IMR-90 (cell line): Measurements from ENCODE around the gene SPTSSB. TPM values are rescaled to one million over a fixed set of nuclear protein-coding genes. Genes with fewer than 3 reads are reported as not detected.

Experiments
- ATAC-seq: fragments of 200-7000 bp; cut with Tn5 transposase; 2 replicates; pipeline ENCODE4 v1.9.1; 2020; ENCODE audit warnings: low read depth, mild to moderate bottlenecking, moderate library complexity
- BruUV-seq: library from RNA; stranded (reverse); fragments of 400-500 nt; replicated peaks from 2 replicates; lab custom pipeline; 2021; lab: Mats Ljungman, UMichigan
- CTCF ChIA-PET: fragments of 300-600 bp; formaldehyde crosslinking; extraction: SDS; loops from one replicate; lab custom pipeline; 2021; ENCODE audit warnings: antibody characterized with exemption; lab: Yijun Ruan, JAX
- POLR2A ChIA-PET: fragments of 300-600 bp; sonication (Branson Sonifier 250); formaldehyde crosslinking; loops from one replicate; lab custom pipeline; 2022; ENCODE audit warnings: antibody characterized with exemption; ENCODE audit not compliant: unreplicated experiment; lab: Charles Lee
- DNase-seq: peaks from one replicate; pipeline ENCODE4 v3.0.0; 2013
- H2AFZ ChIP-seq: replicated peaks from 2 replicates; pipeline ENCODE3; 2013; ENCODE audit warnings: low read length, mild to moderate bottlenecking; ENCODE audit not compliant: poor library complexity
- H2AK5ac ChIP-seq: 2 replicates; pipeline ENCODE4 v1.6.1; 2013; ENCODE audit warnings: low read depth, low read length, inconsistent platforms
- H2AK9ac ChIP-seq: replicated peaks from 2 replicates; pipeline ENCODE3; 2013; ENCODE audit warnings: mild to moderate bottlenecking, low read depth, low read length, moderate library complexity; ENCODE audit not compliant: poor library complexity
- H2BK120ac ChIP-seq: 2 replicates; pipeline ENCODE4 v1.6.1; 2013; ENCODE audit warnings: low read depth, low read length, inconsistent platforms
- H2BK15ac ChIP-seq: 3 replicates; pipeline ENCODE4 v1.6.1; 2013; ENCODE audit warnings: low read depth, low read length, inconsistent platforms
- H2BK20ac ChIP-seq: 2 replicates; pipeline ENCODE4 v1.6.1; 2013; ENCODE audit warnings: low read depth, mild to moderate bottlenecking, inconsistent platforms, low read length, moderate library complexity
- H2BK5ac ChIP-seq: 2 replicates; pipeline ENCODE4 v1.6.1; 2013; ENCODE audit warnings: mild to moderate bottlenecking, low read depth, low read length, inconsistent platforms; ENCODE audit not compliant: poor library complexity, severe bottlenecking
- H3K14ac ChIP-seq: replicated peaks from 2 replicates; pipeline ENCODE4 v1.6.1; 2013; ENCODE audit warnings: low read depth, low read length, inconsistent platforms
- H3K18ac ChIP-seq: 2 replicates; pipeline ENCODE4 v1.6.1; 2013; ENCODE audit warnings: low read depth, low read length, control low read depth
- H3K23ac ChIP-seq: 2 replicates; pipeline ENCODE4 v1.6.1; 2013; ENCODE audit warnings: low read depth, low read length, inconsistent platforms
- H3K27ac ChIP-seq: 2 replicates; pipeline ENCODE4 v1.5.1; 2013; ENCODE audit warnings: mild to moderate bottlenecking, control low read depth, low read length; ENCODE audit not compliant: insufficient read depth
- H3K27me3 ChIP-seq: 2 replicates; pipeline ENCODE4 v1.6.1; 2013; ENCODE audit warnings: low read length; ENCODE audit not compliant: control insufficient read depth, insufficient read depth
- H3K36me3 ChIP-seq: 2 replicates; pipeline ENCODE4 v1.6.1; 2013; ENCODE audit warnings: low read length, mixed read lengths; ENCODE audit not compliant: control insufficient read depth, insufficient read depth
- H3K4ac ChIP-seq: 2 replicates; pipeline ENCODE4 v1.6.1; 2013; ENCODE audit warnings: low read depth, low read length, inconsistent platforms
- H3K4me1 ChIP-seq: 2 replicates; pipeline ENCODE4 v1.6.1; 2013; ENCODE audit warnings: low read length, mixed read lengths; ENCODE audit not compliant: control insufficient read depth, insufficient read depth
- H3K4me2 ChIP-seq: 2 replicates; pipeline ENCODE4 v1.6.1; 2013; ENCODE audit warnings: low read depth, mild to moderate bottlenecking, control low read depth, low read length, moderate library complexity
- H3K4me3 ChIP-seq: 2 replicates; pipeline ENCODE4 v1.5.1; 2013; ENCODE audit warnings: low read depth, mild to moderate bottlenecking, control low read depth, low read length, moderate library complexity; ENCODE audit not compliant: insufficient read depth
- H3K56ac ChIP-seq: 2 replicates; pipeline ENCODE4 v1.6.1; 2013; ENCODE audit warnings: low read length, inconsistent platforms; ENCODE audit not compliant: insufficient read depth; ENCODE audit errors: extremely low read depth
- H3K79me1 ChIP-seq, 2 experiments: 2 replicates each; pipeline ENCODE4 v1.6.1; 2013; ENCODE audit warnings: low read length in 2 of 2, inconsistent platforms in 1 of 2, low read depth in 1 of 2
- H3K9ac ChIP-seq: 2 replicates; pipeline ENCODE4 v1.6.1; 2013; ENCODE audit warnings: low read depth, low read length, control low read depth
- H3K9me1 ChIP-seq: 2 replicates; pipeline ENCODE4 v1.6.1; 2013; ENCODE audit warnings: low read length, inconsistent platforms; ENCODE audit not compliant: insufficient read depth
- H3K9me3 ChIP-seq: 2 replicates; pipeline ENCODE4 v1.6.1; 2013; ENCODE audit warnings: low read length; ENCODE audit not compliant: control insufficient read depth, insufficient read depth
- H4K20me1 ChIP-seq: 2 replicates; pipeline ENCODE4 v1.6.1; 2013; ENCODE audit warnings: low read length, inconsistent platforms; ENCODE audit not compliant: insufficient read depth
- H4K5ac ChIP-seq: 2 replicates; pipeline ENCODE4 v1.6.1; 2013; ENCODE audit warnings: mild to moderate bottlenecking, low read depth, low read length, control low read depth
- H4K8ac ChIP-seq, 2 experiments: 2 replicates each; pipeline ENCODE4 v1.6.1; 2013; ENCODE audit warnings: low read depth in 2 of 2, low read length in 2 of 2, control low read depth in 1 of 2, inconsistent platforms in 1 of 2
- H4K91ac ChIP-seq: 2 replicates; pipeline ENCODE4 v1.6.1; 2013; ENCODE audit warnings: low read depth, low read length, inconsistent platforms; ENCODE audit not compliant: insufficient read depth
- BHLHE40 ChIP-seq: fragments of 150-350 bp; IDR thresholded peaks from 2 replicates; pipeline ENCODE4 v1.6.1; 2016; ENCODE audit warnings: mild to moderate bottlenecking, low read depth, low read length
- CEBPB ChIP-seq: IDR thresholded peaks from 2 replicates; pipeline ENCODE4 v1.6.1; 2012; ENCODE audit warnings: low read depth, low read length, improper control_type of control experiment
- CHD1 ChIP-seq: IDR thresholded peaks from 2 replicates; pipeline ENCODE4 v1.6.1; 2012; ENCODE audit warnings: low read depth, low read length, improper control_type of control experiment
- CTCF ChIP-seq: conservative IDR thresholded peaks from 2 replicates; pipeline ENCODE4 v1.5.1; 2012; ENCODE audit warnings: mild to moderate bottlenecking, low read depth, low read length, improper control_type of control experiment
- ELK1 ChIP-seq: fragments of 150-350 bp; IDR thresholded peaks from 2 replicates; pipeline ENCODE4 v1.6.1; 2016; ENCODE audit warnings: low read depth, mild to moderate bottlenecking, low read length, moderate library complexity, borderline replicate concordance
- FOS ChIP-seq: fragments of 150-350 bp; IDR thresholded peaks from 2 replicates; pipeline ENCODE4 v1.6.1; 2016; ENCODE audit warnings: low read depth, low read length
- MAZ ChIP-seq: IDR thresholded peaks from 2 replicates; pipeline ENCODE4 v1.6.1; 2012; ENCODE audit warnings: low read depth, mild to moderate bottlenecking, low read length, improper control_type of control experiment, moderate library complexity, borderline replicate concordance
- MXI1 ChIP-seq: IDR thresholded peaks from 2 replicates; pipeline ENCODE4 v1.6.1; 2012; ENCODE audit warnings: low read depth, mild to moderate bottlenecking, low read length, moderate library complexity, borderline replicate concordance
- NFE2L2 ChIP-seq: fragments of 150-350 bp; IDR thresholded peaks from 2 replicates; pipeline ENCODE4 v1.6.1; 2016; ENCODE audit warnings: low read depth, mild to moderate bottlenecking, low read length
- POLR2A ChIP-seq: IDR thresholded peaks from 2 replicates; pipeline ENCODE4 v1.6.1; 2012; ENCODE audit warnings: mild to moderate bottlenecking, low read depth, low read length
- RAD21 ChIP-seq: IDR thresholded peaks from 2 replicates; pipeline ENCODE4 v1.6.1; 2012; ENCODE audit warnings: low read length, improper control_type of control experiment
- RFX5 ChIP-seq: IDR thresholded peaks from 2 replicates; pipeline ENCODE4 v1.8.0; 2012; ENCODE audit warnings: low read depth, mild to moderate bottlenecking, low read length, moderate library complexity
- WGBS, 2 experiments: methylation state at CpG; one replicate each; pipeline versions ENCODE4 v1.1.5 to v1.1.7; 2013; ENCODE audit warnings: missing lambda C conversion rate in 2 of 2; ENCODE audit not compliant: insufficient read length in 1 of 2; ENCODE audit errors: extremely low coverage in 2 of 2; 5-methylcytosine and 5-hydroxymethylcytosine counted together
- dilution Hi-C: fragments of 300-500 bp; cut with HindIII; formaldehyde crosslinking; loops from one replicate; pipeline ENCODE4 v1.14.3; 2018; ENCODE audit warnings: low sequenced_read_pairs; ENCODE audit not compliant: unreplicated experiment
- in situ Hi-C: fragments of 300-500 bp; cut with MboI; formaldehyde crosslinking; loops from 3 replicates; pipeline ENCODE4 v1.14.3; 2019; ENCODE audit warnings: low sequenced_read_pairs, inconsistent platforms, mixed read lengths
- intact Hi-C: fragments of 100-400 bp; cut with micrococcal nuclease; formaldehyde crosslinking; loops from 2 replicates; pipeline ENCODE4 v1.10.0; 2022
- polyA plus RNA-seq, 3 experiments: library from polyadenylated mRNA; depleted of rRNA; stranded (reverse); fragments of >200 nt; gene quantifications; 2 replicates each; pipeline ENCODE4 v1.2.3, GENCODE V29; 2012; ENCODE audit warnings: low replicate concordance in 1 of 3
- total RNA-seq: library from RNA; depleted of rRNA; stranded (reverse); fragments of >200 nt; gene quantifications from 2 replicates; pipeline ENCODE4 v1.2.3, GENCODE V29; 2012
- TF ChIP-seq, protein P1 (sequence below): fragments of 150-350 bp; IDR thresholded peaks from 2 replicates; pipeline ENCODE4 v1.6.1; 2017; ENCODE audit warnings: mild to moderate bottlenecking, antibody characterized with exemption, low read length, low read depth

Gene SPTSSB
- total and polyA plus RNA-seq, 2 of the 4 experiments (the other 2 are of a cell fraction): not detected

DNA sequence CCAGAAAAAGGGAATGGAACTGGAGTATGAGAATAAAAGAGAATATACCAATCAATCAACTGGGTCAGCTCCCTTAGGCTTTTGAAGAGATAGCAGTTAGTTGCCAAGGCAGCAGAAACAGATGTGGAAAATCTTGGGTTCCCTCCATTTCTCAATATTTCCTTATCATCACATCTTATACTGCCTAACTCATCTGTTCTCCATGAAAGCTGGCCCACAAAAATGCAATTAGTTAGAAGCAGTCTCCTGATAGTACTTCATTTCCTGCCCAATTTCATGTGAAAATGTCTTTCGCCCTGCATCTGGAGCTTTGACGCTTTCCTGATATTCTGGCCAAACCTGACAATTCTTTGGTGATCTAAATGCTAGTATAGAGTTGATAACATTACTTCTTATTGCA, 30.1 kb upstream of the SPTSSB start:
- H4K8ac ChIP-seq: no peak overlapping the region
- no peak overlapping the region for H2BK15ac ChIP-seq
- H2BK120ac ChIP-seq: no peak overlapping the region
- no peaks in the 10 kb centered on the region for H4K20me1 ChIP-seq
- no peaks in the 10 kb centered on the region for H3K4me1 ChIP-seq
- no TSS peak for BruUV-seq
- no peaks in the 10 kb centered on the region for H3K27me3 ChIP-seq
- DNase-seq: no peak
- dilution Hi-C loops (no loop called here), intact Hi-C loops (no loop called here), in situ Hi-C loops (loop anchor here (25.0 kb wide), 2 partner anchors 464 to 689 kb away; no protein-coding TSS in a partner anchor)
- no peaks in the 10 kb centered on the region for H3K9me3 ChIP-seq
- ChIA-PET POLR2A (no interaction called here), CTCF (no interaction called here)
- no peak overlapping the region for H3K56ac ChIP-seq
- no peaks in the 10 kb centered on the region for H3K36me3 ChIP-seq
- no peak overlapping the region for H3K14ac ChIP-seq
- no peak overlapping the region for H4K91ac ChIP-seq
- no peak overlapping the region for H3K27ac ChIP-seq
- no peak overlapping the region for H3K4ac ChIP-seq
- H2AK5ac ChIP-seq: no peak overlapping the region
- no peak overlapping the region for H2BK5ac ChIP-seq
- H2AK9ac ChIP-seq: no peak overlapping the region
- H3K4me3 ChIP-seq: no peak overlapping the region
- no peak overlapping the region for H3K18ac ChIP-seq
- no peak overlapping the region for H3K23ac ChIP-seq
- H2AFZ ChIP-seq: no peak overlapping the region
- no CpG with 5 or more reads among the region's 2 CpGs for WGBS, 2 experiments
- H3K9me1 ChIP-seq: no peaks in the 10 kb centered on the region
- no peaks in the 10 kb centered on the region for H3K79me1 ChIP-seq
- H3K4me2 ChIP-seq: no peak overlapping the region
- H4K5ac ChIP-seq: no peak overlapping the region
- ATAC-seq: no peak
- no peak for TF ChIP-seq MXI1
- no peak for TF ChIP-seq POLR2A
- TF ChIP-seq, protein P1, sequence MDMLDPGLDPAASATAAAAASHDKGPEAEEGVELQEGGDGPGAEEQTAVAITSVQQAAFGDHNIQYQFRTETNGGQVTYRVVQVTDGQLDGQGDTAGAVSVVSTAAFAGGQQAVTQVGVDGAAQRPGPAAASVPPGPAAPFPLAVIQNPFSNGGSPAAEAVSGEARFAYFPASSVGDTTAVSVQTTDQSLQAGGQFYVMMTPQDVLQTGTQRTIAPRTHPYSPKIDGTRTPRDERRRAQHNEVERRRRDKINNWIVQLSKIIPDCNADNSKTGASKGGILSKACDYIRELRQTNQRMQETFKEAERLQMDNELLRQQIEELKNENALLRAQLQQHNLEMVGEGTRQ: no peak
- TF ChIP-seq ELK1: no peak
- no peak for TF ChIP-seq CEBPB
- no peak for TF ChIP-seq MAZ
- TF ChIP-seq RFX5: no peak
- TF ChIP-seq CTCF: no peak
- no peak for TF ChIP-seq RAD21
- TF ChIP-seq CHD1: no peak
- TF ChIP-seq NFE2L2: no peak
- TF ChIP-seq FOS: no peak
- TF ChIP-seq BHLHE40: no peak
- no peak overlapping the region for H3K9ac ChIP-seq
- H2BK20ac ChIP-seq: no peak overlapping the region
